Measurements from ENCODE around the gene MYO1E.
"Not testable (repeated sequence)": the region's sequence is repeated elsewhere in the genome, so short reads cannot be mapped to it uniquely, and the experiment has no call there.

Gene MYO1E

DNA sequence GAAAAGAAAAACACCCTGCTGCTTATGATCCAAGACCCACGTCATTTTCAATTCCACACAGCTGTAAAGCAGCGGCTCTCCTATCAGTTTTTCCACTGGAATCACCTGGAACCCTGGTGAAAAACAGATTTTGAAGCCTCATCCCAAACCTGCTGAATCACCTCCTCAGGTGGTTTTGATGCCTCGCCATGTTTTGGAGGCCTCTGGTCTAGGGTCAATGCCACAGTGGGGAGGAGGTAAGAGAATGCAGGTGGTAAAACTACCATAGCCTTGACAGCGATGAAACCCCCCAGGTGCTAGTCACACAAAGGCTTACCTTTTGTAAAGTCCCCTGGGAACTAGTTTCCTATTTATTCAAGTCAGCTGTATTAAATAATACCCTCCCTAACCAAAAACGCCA lies 24.8 kb downstream of the MYO1E start:
- DNase-seq = no peak

- DNase-seq = no peak
Observed at GRCh38 chr15:59346951-59347350, 25.7 kb downstream of the MYO1E start.

GRCh38 chr15:59345326-59345725 lies 27.3 kb downstream of the MYO1E start:
- DNase-seq = no peak

DNA sequence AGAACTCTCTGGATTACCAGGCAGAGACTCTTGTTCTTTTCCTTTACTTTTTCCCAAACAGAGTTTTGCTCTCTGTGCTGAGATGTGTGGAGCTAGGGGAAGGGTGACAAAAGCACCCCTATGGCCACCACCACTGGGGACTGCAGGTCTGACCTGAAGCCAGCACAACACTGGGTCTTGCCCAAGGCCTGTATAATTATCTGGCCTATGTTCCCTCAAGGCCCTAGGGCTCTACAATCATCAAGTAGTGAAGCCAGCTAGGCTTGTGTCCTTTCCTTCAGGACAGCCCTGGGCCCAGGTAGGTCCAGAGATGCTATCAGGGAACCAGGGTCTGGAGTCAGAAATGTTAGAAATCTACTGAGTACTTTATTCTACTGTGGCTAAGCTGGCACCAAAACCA lies 28.4 kb downstream of the MYO1E start:
- no peak for DNase-seq

- no peak for DNase-seq
Observed at GRCh38 chr15:59340325-59340724, 32.3 kb downstream of the MYO1E start.

DNA sequence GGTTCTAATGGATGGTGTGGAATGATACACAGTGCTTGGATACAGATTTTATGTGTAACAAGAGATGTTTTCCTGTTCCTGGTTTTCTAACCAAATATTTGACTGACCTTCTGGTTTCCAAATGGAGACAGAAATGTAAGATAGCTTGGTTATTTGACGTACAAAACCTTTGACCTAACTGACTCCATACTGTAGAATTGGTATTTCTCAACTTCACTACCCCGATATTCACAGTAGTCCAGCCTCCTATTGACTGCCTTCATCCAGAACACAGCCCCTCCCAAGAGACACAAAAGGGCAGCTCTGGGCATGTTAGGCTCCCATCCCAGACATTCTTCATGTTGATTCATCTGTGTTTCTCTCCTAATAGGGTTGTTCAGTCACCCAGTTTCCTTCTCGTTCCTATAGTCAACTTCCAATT lies 33.4 kb downstream of the MYO1E start:
- no peak for DNase-seq

DNA sequence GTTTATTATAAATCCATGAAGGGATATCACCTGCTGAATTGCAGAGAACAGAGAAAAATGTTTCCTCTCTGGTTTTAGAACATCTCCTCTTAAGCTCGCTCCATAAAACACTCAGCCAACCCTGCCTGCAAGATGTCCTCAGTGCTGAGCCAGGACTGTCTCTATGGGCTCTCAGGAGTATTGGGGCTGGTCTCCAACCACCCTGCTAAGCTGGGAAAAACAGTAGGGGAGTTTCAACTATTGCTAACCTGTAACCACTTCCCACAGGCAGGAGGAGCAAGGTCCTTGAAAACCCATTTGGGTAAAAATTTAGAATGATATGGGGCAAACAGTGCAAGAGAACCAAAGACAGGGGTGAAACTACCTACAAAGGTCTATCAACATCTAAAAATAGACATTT lies 34.3 kb downstream of the MYO1E start:
- no peak for DNase-seq

DNA sequence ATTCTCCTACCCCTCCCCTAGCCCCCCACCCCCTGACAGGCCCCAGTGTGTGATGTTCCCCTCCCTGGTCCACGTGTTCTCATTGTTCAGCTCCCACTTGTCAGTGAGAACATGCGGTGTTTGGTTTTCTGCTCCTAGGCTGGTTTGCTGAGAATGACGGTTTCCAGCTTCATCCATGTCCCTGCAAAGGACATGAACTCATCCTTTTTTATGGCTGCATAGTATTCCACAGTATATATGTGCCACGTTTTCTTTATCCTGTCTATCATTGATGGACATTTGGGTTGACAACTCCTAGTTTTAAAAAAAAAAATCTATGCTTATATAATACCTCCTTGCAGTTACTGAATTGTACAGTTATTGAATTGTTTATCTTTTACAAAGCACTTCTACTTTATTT lies 35.9 kb downstream of the MYO1E start:
- not testable (repeated sequence) for DNase-seq

DNA sequence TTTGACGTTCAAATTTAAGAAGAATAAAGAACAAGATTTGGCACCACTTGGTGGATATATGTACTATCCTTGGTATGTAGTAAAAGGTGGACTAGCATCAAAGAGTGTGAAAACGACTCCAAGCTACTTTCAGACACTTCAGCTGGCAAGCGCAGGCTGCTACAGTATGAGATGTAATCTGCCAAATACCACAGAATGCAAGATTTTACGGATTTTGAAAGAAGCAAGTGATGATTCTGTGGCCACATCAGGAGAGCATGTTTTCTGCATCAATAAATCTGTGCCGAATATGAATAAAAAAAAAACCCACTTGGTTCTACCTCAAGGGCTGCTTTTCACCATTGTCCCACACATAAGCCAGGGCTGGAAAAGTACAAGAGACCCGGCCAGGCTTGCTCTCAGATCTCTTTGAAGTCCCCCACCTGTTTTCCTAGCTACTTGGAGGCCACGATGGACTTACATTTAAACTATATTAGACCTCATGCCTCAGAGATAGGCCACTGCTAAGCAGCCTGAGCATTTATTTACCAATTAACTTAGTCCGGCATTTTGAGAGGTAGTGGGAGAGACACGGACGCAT lies 37.4 kb downstream of the MYO1E start:
- no peak for DNase-seq

DNA sequence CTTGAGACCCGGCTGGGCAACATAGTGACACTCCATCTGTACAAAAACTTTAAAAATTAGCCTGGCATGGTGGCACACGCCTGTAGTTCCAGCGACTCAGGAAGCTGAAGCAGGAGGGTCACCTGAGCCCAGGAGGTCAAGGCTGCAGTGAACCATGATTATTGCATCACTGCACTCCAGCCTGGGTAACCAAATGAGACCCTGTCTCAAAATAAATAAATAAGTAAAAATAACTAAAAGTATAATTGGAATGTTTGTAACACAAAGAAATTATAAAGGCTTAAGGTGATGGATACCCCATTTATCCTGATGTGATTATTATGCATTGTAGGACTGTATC lies 38.6 kb downstream of the MYO1E start:
- DNase-seq = no peak

DNA sequence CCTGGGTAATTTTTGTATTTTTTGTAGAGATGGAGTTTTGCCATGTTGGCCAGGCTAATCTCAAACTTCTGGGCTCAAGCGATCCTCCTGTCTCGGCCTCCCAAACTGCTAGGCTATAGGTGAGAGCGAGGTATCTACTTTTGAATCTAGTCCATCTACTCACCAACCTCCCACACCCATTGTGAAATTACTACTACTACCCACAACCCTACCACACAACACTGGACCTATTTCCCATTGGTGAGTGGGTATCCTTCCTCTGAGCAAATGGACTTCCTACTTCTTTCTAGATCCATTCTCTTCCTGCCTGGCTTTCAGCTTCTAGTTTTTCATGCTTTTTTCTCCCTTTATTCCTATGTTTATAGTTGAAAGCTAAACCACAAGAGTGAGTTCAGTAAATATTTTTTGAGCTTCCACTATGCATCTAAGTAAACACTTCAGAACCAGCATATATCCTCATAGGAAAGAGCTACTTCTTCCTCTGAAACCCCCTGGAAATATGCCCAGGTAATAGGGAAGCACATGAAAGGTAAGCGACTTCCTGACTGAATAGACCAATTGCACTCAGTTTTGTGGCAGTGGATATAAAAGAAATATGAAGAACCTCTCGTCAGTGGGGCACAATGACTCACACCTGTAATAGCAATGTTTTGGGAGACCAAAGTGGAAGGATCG lies 39.1 kb downstream of the MYO1E start:
- DNase-seq = no peak

DNA sequence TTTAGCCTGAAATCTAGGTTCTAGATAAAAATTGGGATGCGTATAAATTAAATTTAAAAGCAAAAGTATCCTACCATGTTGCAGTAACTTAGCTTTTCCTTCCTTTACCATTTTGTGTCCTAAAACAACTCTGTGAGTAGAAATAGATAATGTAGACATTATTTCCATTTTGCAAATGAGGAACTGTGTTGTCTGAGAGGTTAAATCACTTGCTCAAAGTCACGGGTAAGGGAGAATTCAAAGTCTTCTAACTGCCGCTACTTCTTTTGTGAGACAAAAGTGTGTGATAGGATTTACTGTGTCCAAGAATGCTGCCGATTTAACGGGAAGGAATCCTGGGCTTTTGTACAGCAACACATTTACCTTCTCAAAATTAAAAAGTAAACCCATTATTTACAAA lies 40.7 kb downstream of the MYO1E start:
- DNase-seq = no peak

DNA sequence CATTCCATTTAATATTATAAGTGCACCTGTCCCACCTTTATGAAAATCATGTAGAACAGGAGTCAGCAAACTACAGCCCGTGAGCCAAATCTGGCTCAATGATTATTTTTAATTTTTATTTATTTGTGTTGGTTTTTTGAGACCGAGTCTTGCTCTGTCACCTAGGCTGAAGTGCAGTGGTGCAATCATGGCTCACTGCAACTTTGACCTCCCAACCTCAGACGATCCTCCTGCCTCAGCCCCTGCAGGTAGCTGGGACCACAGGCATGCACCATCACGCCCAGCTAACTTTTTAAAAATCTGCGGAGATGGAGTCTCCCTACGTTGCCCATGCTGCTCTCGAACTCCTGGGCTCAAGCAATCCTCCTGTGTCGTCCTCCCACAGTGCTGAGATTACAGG lies 42.0 kb downstream of the MYO1E start:
- DNase-seq = no peak

DNA sequence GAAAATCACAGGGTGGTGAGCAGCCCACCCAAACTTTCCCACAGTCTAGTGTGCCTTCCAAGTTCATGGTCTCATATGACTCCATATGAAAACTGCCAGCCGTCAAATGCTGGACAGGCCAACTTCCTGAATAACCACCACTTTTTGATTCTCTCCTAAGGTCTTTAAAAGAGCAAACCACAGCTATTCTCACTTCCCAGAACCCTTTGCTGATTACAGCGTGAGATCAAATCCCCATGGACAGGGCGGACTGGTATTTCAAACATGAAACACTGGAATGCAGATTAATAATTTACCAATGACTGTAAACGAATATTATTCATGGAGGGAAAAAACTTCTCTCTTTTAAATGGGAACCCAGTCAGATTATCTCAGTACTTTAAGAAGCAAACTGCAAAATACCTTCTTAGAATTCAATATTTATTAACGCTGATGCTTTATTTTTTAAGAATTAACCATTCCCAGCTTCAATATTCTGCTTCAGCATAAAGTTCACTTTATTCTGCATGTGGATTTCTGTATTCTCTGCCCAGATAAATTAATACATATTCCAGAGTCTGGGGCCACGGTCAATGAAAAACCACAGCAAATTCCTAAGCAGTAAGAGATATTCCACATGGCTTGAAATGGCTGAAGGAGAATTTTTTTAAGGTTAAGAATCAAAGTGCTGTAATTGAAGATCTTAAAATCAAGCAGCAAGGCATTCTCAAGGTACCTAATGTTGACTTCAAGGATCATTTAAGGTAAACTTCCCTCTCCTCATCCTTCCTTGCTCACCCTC lies 42.9 kb downstream of the MYO1E start:
- no peak for DNase-seq

DNA sequence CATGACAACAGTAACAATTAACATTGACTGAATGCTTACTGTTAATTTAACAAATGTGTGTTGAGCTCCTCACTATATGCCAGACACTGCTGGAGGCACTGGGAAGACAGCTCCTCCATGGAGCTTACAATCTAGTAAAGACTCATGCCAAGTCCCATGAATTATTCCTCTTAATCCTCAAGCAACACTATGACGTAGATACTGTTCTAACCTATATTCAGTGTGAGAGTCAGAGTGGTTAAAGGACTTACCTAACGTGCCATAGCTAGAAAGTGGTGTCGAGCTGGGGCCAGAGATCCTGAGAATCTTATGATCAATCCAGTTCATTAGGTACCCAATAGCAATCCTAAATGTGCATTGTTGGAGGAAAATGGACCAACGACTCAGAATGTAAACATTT lies 43.6 kb downstream of the MYO1E start:
- DNase-seq = no peak

GRCh38 chr15:59327942-59328341 lies 44.7 kb downstream of the MYO1E start:
- DNase-seq = no peak

- DNase-seq = no peak
Observed at GRCh38 chr15:59326856-59327255, 45.8 kb downstream of the MYO1E start.

DNA sequence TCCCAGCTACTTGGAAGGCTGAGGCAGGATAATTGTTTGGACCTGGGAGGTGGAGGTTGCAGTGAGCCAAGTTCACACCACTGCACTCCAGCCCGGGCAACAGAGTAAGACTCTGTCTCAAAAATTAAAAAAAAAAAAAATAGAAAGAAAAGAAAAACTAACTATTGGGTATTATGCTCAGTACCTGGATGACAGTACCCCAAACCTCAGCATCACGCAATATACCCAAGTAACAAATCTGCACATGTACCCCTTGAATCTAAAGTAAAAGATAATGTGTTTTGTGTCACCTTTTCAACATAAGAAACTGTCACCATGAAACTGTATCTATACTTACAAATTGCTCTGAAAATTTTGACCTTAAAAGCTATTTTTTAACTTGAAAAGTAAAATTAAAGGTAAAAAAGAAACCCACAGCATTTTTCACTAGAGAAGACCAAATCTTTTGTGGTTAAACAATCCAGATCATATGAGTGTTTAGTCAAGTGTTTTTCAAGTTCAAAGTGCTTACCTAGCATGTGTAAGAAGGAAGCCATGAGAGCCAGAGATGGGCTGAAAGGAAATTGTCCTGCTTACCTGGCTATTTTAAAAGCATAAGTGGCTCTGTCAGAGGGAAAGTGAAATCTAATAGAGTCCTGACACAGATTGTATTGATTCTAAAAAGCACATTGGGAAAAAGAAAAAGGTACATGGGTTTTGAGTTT lies 50.5 kb downstream of the MYO1E start:
- DNase-seq = no peak

GRCh38 chr15:59321000-59321689 lies 51.5 kb downstream of the MYO1E start:
- DNase-seq = no peak

DNA sequence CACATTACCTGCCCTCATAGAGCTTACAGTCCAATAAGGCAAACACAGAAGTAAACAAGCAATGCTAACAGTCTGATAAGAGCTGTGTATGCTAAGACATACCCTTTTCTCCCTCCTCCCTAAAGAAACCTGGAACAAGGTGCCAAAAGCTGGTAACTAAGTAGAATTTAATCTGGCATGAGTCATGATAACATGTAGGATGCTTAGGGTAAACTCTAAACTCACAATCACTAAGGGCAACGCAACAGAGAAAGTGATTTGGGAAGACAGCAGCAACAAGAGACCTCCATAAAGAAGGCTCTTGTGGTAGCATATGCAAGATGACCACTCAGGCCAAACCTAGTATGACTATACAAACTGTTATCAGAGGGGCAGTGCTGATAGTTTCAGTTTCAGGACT lies 55.5 kb downstream of the MYO1E start:
- DNase-seq = no peak

- no peak for DNase-seq
Observed at GRCh38 chr15:59315914-59316451, 56.7 kb downstream of the MYO1E start.

GRCh38 chr15:59313641-59314332 lies 58.9 kb downstream of the MYO1E start:
- peak; percentile 27 for DNase-seq

Measured in NCI-H1417 treated with DMSO at 0.1 percent for 48 hours (cell line).